A549 (cell line): ENCODE data around the gene CSNK1D. TPM values are rescaled to one million over a fixed set of nuclear protein-coding genes. Genes with fewer than 3 reads are reported as not detected.
A peak's percentile ranks its signal among the peaks of the same experiment; 100 is the strongest.

Experiments
- ATAC-seq, 2 experiments: fragments of 200-7000 bp in 1 of 2; fragments of >200 bp in 1 of 2; cut with Nextera tagmentation in 1 of 2; cut with Tn5 transposase in 1 of 2; 3 replicates each; pipeline versions ENCODE4 v1.8.0 to v1.9.1; 2018 to 2020; ENCODE audit warnings: mild to moderate bottlenecking in 1 of 2, moderate library complexity in 1 of 2
- CTCF ChIA-PET: fragments of 300-600 bp; sonication (Branson Sonifier 250); formaldehyde crosslinking; extraction: SDS; loops from one replicate; lab custom pipeline; 2021; ENCODE audit warnings: antibody characterized with exemption, inconsistent platforms; lab: Yijun Ruan, JAX
- POLR2A ChIA-PET: fragments of 350-600 bp; formaldehyde crosslinking; extraction: SDS; loops from one replicate; lab custom pipeline; 2021; ENCODE audit warnings: antibody characterized with exemption, inconsistent platforms; lab: Yijun Ruan, JAX
- DNase-seq, 2 experiments: peaks; one replicate each; pipeline versions ENCODE4 v3.0.0 to v3.0.0-alpha.2; 2011 to 2016; ENCODE audit warnings: low read depth in 1 of 2, low spot score in 1 of 2
- FAIRE-seq: peaks from 2 replicates; lab custom pipeline; 2011; peaks lifted over from hg19 to GRCh38; lab: Jason Lieb, UNC
- H3K27ac ChIP-seq, 2 experiments: fragments of >200 bp; sonication (Bioruptor Twin); formaldehyde crosslinking; 3 replicates each; pipeline ENCODE4 v1.5.1; 2016 to 2017
- H3K4me1 ChIP-seq: fragments of >200 bp; sonication (Bioruptor Twin); formaldehyde crosslinking; 3 replicates; pipeline ENCODE4 v1.6.1; 2016
- H3K4me2 ChIP-seq: fragments of >200 bp; sonication (Bioruptor Twin); formaldehyde crosslinking; 3 replicates; pipeline ENCODE4 v1.6.1; 2016
- H3K4me3 ChIP-seq: fragments of >200 bp; sonication (Bioruptor Twin); formaldehyde crosslinking; 3 replicates; pipeline ENCODE4 v1.5.1; 2016
- H3K9me3 ChIP-seq: fragments of >200 bp; sonication (Bioruptor Twin); formaldehyde crosslinking; 3 replicates; pipeline ENCODE4 v1.6.1; 2016
- BHLHE40 ChIP-seq: IDR thresholded peaks from 2 replicates; pipeline ENCODE4 v1.6.1; 2012; ENCODE audit warnings: low read depth, low read length, inconsistent platforms
- CBX8 ChIP-seq: fragments of 200-600 bp; sonication (generic); IDR thresholded peaks from 2 replicates; pipeline ENCODE4 v1.6.1; 2016
- CHD2 ChIP-seq: fragments of 150-350 bp; IDR thresholded peaks from 2 replicates; pipeline ENCODE4 v1.6.1; 2014; ENCODE audit warnings: low read length; ENCODE audit not compliant: partially characterized antibody
- ESRRA ChIP-seq: fragments of 150-350 bp; IDR thresholded peaks from 2 replicates; pipeline ENCODE4 v1.6.1; 2014; ENCODE audit warnings: mild to moderate bottlenecking, low read length, borderline replicate concordance
- FOSL2 ChIP-seq, 2 experiments: fragments of 450-650 bp in 1 of 2; fragments of >200 bp in 1 of 2; sonication (Bioruptor Twin) in 1 of 2; formaldehyde crosslinking; IDR thresholded peaks; 2 replicates each; pipeline versions ENCODE4 v1.5.0 to v1.6.1; 2016 to 2020; ENCODE audit warnings: mild to moderate bottlenecking in 1 of 2, moderate library complexity in 1 of 2
- FOXS1 ChIP-seq: fragments of 250-450 bp; sonication (Bioruptor Pico); IDR thresholded peaks from 2 replicates; pipeline ENCODE4 v1.5.0; 2020; ENCODE audit warnings: mild to moderate bottlenecking, moderate library complexity
- GATA3 ChIP-seq: IDR thresholded peaks from 2 replicates; pipeline ENCODE4 v1.6.1; 2012; ENCODE audit warnings: borderline replicate concordance
- HES2 ChIP-seq: fragments of >200 bp; sonication (Bioruptor Twin); formaldehyde crosslinking; IDR thresholded peaks from 2 replicates; pipeline ENCODE4 v1.6.1; 2016
- HEYL ChIP-seq: fragments of 250-450 bp; sonication (Bioruptor Pico); IDR thresholded peaks from 2 replicates; pipeline ENCODE4 v1.8.0; 2021; ENCODE audit warnings: mild to moderate bottlenecking, moderate library complexity
- HOXA7 ChIP-seq: fragments of 250-450 bp; sonication (Bioruptor Pico); IDR thresholded peaks from 2 replicates; pipeline ENCODE4 v1.5.0; 2020; ENCODE audit warnings: mild to moderate bottlenecking, moderate library complexity
- HOXB5 ChIP-seq: fragments of 250-450 bp; sonication (Bioruptor Pico); IDR thresholded peaks from 2 replicates; pipeline ENCODE4 v1.5.0; 2020; ENCODE audit warnings: mild to moderate bottlenecking, moderate library complexity
- JUN ChIP-seq, 2 experiments: fragments of >200 bp; sonication (Bioruptor Twin); formaldehyde crosslinking; IDR thresholded peaks; 2 replicates in 1 of 2; 3 replicates in 1 of 2; pipeline ENCODE4 v1.6.1; 2016 to 2017
- JUNB ChIP-seq: fragments of >200 bp; sonication (Bioruptor Twin); formaldehyde crosslinking; IDR thresholded peaks from 2 replicates; pipeline ENCODE4 v1.6.1; 2016
- KDM5A ChIP-seq: fragments of 200-600 bp; sonication (generic); IDR thresholded peaks from 2 replicates; pipeline ENCODE4 v1.6.1; 2016; ENCODE audit warnings: antibody characterized with exemption, mild to moderate bottlenecking
- MAFK ChIP-seq: fragments of 450-650 bp; IDR thresholded peaks from 2 replicates; pipeline ENCODE4 v1.6.1; 2014; ENCODE audit not compliant: partially characterized antibody
- MAZ ChIP-seq: fragments of 150-350 bp; IDR thresholded peaks from 2 replicates; pipeline ENCODE4 v1.6.1; 2014; ENCODE audit warnings: antibody characterized with exemption, low read depth, low read length, borderline replicate concordance
- MYC ChIP-seq: IDR thresholded peaks from 2 replicates; pipeline ENCODE4 v1.6.1; 2012; ENCODE audit warnings: mild to moderate bottlenecking, inconsistent platforms, low read length, improper control_type of control experiment, borderline replicate concordance
- NPAS2 ChIP-seq: fragments of 250-450 bp; sonication (Bioruptor Pico); IDR thresholded peaks from 2 replicates; pipeline ENCODE4 v1.8.0; 2022; ENCODE audit warnings: mild to moderate bottlenecking, moderate library complexity, borderline replicate concordance
- PHF8 ChIP-seq: fragments of 200-600 bp; sonication (generic); IDR thresholded peaks from 2 replicates; pipeline ENCODE4 v1.6.1; 2016; ENCODE audit warnings: low read depth, mild to moderate bottlenecking, antibody characterized with exemption, moderate library complexity, borderline replicate concordance
- POLR2A ChIP-seq: IDR thresholded peaks from 2 replicates; pipeline ENCODE4 v1.6.1; 2012; ENCODE audit warnings: mild to moderate bottlenecking, low read length
- POLR2AphosphoS2 ChIP-seq: conservative IDR thresholded peaks from 2 replicates; pipeline ENCODE4 v1.6.1; 2012; ENCODE audit warnings: low read length, improper control_type of control experiment, inconsistent platforms
- RAD21 ChIP-seq, 2 experiments: fragments of >200 bp in 1 of 2; sonication (Bioruptor Twin) in 1 of 2; formaldehyde crosslinking in 1 of 2; IDR thresholded peaks in 1 of 2; conservative IDR thresholded peaks in 1 of 2; 2 replicates in 1 of 2; 3 replicates in 1 of 2; pipeline ENCODE4 v1.6.1; 2012 to 2018; ENCODE audit warnings: inconsistent platforms in 1 of 2
- RNF2 ChIP-seq: fragments of 200-600 bp; sonication (generic); IDR thresholded peaks from 2 replicates; pipeline ENCODE4 v1.6.1; 2016; ENCODE audit warnings: low read depth, mild to moderate bottlenecking, antibody characterized with exemption, moderate library complexity, borderline replicate concordance
- TFCP2L1 ChIP-seq: fragments of 250-450 bp; sonication (Bioruptor Pico); IDR thresholded peaks from 2 replicates; pipeline ENCODE4 v1.5.0; 2021; ENCODE audit warnings: mild to moderate bottlenecking
- ZC3H11A ChIP-seq: fragments of 450-650 bp; IDR thresholded peaks from 2 replicates; pipeline ENCODE4 v1.6.1; 2014; ENCODE audit warnings: antibody characterized with exemption, mild to moderate bottlenecking
- WGBS: methylation state at CpG from one replicate; pipeline ENCODE4 v1.1.6; 2017; ENCODE audit errors: missing lambda C conversion rate; 5-methylcytosine and 5-hydroxymethylcytosine counted together
- polyA plus RNA-seq, 4 experiments: library from polyadenylated mRNA; depleted of rRNA in 3 of 4; stranded (reverse); fragments of >200 nt; fragmentation: RNase III in 1 of 4; extraction: RNeasy Plus Mini Kit Qiagen cat#74134 plus additional on column Dnase treatment in 1 of 4; gene quantifications; 2 replicates in 3 of 4; 3 replicates in 1 of 4; pipeline ENCODE4 v1.2.3, GENCODE V29; 2011 to 2017
- TF ChIP-seq, protein P1 (sequence below): IDR thresholded peaks from 2 replicates; pipeline ENCODE4 v1.6.1; 2012
- TF ChIP-seq, protein P2 (sequence below): fragments of 250-450 bp; sonication (Bioruptor Pico); IDR thresholded peaks from 2 replicates; pipeline ENCODE4 v1.5.0; 2021; ENCODE audit warnings: mild to moderate bottlenecking, moderate library complexity, borderline replicate concordance
- TF ChIP-seq, protein P3 (sequence below): fragments of >200 bp; sonication (Bioruptor Twin); formaldehyde crosslinking; IDR thresholded peaks from 3 replicates; pipeline ENCODE4 v1.5.1; 2016
- TF ChIP-seq, protein P4 (sequence below): IDR thresholded peaks from 2 replicates; pipeline ENCODE4 v1.6.1; 2012; ENCODE audit warnings: low read depth, borderline replicate concordance
- TF ChIP-seq, protein P5 (sequence below): fragments of 200-600 bp; sonication (generic); IDR thresholded peaks from 2 replicates; pipeline ENCODE4 v1.6.1; 2016; ENCODE audit warnings: antibody characterized with exemption, mild to moderate bottlenecking, moderate library complexity

Gene CSNK1D
- polyA plus RNA-seq, 2 of the 4 experiments (the other 2 are of a cell fraction) = 130 to 163 TPM

DNA sequence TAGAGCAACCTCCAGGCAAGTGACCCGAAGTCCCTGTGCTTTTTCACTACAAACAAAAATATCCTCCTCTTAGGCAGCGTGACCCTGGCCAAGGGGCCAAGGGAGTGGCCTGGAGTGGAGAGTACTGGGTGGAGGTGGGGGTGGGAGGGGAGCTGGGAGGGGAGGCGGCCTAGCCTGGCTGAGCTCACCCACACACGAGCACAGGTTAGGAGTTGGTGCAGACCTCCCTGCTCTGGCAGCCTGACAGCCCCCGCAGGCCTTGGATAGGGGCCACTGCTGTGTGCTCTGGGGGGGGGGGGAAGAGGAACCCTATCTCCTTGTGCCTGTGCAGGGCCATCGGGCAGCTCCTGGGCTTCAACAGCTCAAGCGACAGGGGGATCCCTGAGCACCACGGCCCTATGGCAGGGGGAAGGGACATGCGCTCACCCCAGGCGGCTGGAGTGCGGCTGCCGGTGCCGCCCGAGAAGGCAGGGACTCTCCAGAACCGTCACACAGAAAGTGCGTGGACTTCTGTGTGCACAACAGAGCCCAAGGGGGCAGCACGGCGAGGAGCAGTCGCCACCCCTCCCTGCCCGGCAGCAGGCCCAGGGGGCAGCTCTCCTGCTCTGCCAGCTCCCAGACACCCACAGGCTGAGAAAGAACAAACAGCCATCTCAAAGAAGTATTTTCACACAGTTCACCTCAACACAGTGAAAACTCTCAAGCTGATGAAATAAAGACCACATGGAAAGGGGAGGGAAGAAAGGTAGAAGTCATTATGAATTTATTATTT lies 31.4 kb downstream of the CSNK1D start:
- Histone ChIP-seq H3K27ac (peak overlapping the region; percentile 76 to 84), H3K4me3 (peak overlapping the region; percentile 12; the same call in 1 of the 3 replicates), H3K9me3 (no peaks in the 10 kb centered on the region), H3K4me2 (peak overlapping the region; percentile 42), H3K4me1 (peaks cover 84% of the 10 kb centered on the region)
- POLR2A ChIA-PET = interaction anchor here (0.7 to 3.2 kb wide), 7 partner anchors 11 to 57 kb away, joined by 3 to 24 read pairs (median 3); partner anchors contain the start of gene CSNK1D
- peak; percentile 7 to 25 for ATAC-seq
- DNase-seq = no peak
- FAIRE-seq = no peak
- CTCF ChIA-PET = interaction anchor here (1.0 to 17.6 kb wide), 22 partner anchors 9 to 212 kb away, joined by 3 to 289 read pairs (median 6); partner anchors contain the start of genes SECTM1 and SLC16A3
- WGBS = 43% methylated on average over 20 of the region's 20 CpGs
- TF ChIP-seq BHLHE40 (no peak), POLR2A (no peak), FOXS1 (CRISPR knock-in tag) (no peak), JUN (IDR thresholded peaks at IDR 0.05) (peak; percentile 23 to 27; a peak in 2 of 5 replicates), FOSL2 (IDR thresholded peaks at IDR 0.05) (no peak), FOSL2 (CRISPR knock-in tag; IDR thresholded peaks at IDR 0.05) (no peak), NPAS2 (CRISPR knock-in tag) (no peak), MYC (no peak), TFCP2L1 (no peak), KDM5A (no peak), MAZ (no peak), HOXB5 (CRISPR knock-in tag) (0 out of 2 replicates have a peak, but pooled peaks have one; percentile 29), RNF2 (no peak), HEYL (CRISPR knock-in tag) (no peak), GATA3 (0 out of 2 replicates have a peak, but pooled peaks have one; percentile 4), CBX8 (no peak), HES2 (no peak), CHD2 (no peak), POLR2AphosphoS2 (0 out of 2 replicates have a peak, but pooled peaks have one; percentile 14), RAD21 (conservative IDR thresholded peaks at IDR 0.05 in 1 of 2, IDR thresholded peaks at IDR 0.05 in 1 of 2) (no peak), ZC3H11A (no peak), JUNB (no peak), HOXA7 (no peak), MAFK (no peak), ESRRA (no peak), PHF8 (no peak)
- TF ChIP-seq, protein P1, sequence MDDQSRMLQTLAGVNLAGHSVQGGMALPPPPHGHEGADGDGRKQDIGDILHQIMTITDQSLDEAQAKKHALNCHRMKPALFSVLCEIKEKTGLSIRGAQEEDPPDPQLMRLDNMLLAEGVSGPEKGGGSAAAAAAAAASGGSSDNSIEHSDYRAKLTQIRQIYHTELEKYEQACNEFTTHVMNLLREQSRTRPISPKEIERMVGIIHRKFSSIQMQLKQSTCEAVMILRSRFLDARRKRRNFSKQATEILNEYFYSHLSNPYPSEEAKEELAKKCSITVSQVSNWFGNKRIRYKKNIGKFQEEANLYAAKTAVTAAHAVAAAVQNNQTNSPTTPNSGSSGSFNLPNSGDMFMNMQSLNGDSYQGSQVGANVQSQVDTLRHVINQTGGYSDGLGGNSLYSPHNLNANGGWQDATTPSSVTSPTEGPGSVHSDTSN = no peak; the same call in 1 of the 2 replicates
- TF ChIP-seq, protein P2, sequence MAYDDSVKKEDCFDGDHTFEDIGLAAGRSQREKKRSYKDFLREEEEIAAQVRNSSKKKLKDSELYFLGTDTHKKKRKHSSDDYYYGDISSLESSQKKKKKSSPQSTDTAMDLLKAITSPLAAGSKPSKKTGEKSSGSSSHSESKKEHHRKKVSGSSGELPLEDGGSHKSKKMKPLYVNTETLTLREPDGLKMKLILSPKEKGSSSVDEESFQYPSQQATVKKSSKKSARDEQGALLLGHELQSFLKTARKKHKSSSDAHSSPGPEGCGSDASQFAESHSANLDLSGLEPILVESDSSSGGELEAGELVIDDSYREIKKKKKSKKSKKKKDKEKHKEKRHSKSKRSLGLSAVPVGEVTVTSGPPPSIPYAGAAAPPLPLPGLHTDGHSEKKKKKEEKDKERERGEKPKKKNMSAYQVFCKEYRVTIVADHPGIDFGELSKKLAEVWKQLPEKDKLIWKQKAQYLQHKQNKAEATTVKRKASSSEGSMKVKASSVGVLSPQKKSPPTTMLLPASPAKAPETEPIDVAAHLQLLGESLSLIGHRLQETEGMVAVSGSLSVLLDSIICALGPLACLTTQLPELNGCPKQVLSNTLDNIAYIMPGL (CRISPR knock-in tag) = no peak
- TF ChIP-seq, protein P3, sequence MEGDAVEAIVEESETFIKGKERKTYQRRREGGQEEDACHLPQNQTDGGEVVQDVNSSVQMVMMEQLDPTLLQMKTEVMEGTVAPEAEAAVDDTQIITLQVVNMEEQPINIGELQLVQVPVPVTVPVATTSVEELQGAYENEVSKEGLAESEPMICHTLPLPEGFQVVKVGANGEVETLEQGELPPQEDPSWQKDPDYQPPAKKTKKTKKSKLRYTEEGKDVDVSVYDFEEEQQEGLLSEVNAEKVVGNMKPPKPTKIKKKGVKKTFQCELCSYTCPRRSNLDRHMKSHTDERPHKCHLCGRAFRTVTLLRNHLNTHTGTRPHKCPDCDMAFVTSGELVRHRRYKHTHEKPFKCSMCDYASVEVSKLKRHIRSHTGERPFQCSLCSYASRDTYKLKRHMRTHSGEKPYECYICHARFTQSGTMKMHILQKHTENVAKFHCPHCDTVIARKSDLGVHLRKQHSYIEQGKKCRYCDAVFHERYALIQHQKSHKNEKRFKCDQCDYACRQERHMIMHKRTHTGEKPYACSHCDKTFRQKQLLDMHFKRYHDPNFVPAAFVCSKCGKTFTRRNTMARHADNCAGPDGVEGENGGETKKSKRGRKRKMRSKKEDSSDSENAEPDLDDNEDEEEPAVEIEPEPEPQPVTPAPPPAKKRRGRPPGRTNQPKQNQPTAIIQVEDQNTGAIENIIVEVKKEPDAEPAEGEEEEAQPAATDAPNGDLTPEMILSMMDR = no peak
- TF ChIP-seq, protein P4, sequence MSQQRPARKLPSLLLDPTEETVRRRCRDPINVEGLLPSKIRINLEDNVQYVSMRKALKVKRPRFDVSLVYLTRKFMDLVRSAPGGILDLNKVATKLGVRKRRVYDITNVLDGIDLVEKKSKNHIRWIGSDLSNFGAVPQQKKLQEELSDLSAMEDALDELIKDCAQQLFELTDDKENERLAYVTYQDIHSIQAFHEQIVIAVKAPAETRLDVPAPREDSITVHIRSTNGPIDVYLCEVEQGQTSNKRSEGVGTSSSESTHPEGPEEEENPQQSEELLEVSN = 0 out of 2 replicates have a peak, but pooled peaks have one; percentile 8
- TF ChIP-seq, protein P5, sequence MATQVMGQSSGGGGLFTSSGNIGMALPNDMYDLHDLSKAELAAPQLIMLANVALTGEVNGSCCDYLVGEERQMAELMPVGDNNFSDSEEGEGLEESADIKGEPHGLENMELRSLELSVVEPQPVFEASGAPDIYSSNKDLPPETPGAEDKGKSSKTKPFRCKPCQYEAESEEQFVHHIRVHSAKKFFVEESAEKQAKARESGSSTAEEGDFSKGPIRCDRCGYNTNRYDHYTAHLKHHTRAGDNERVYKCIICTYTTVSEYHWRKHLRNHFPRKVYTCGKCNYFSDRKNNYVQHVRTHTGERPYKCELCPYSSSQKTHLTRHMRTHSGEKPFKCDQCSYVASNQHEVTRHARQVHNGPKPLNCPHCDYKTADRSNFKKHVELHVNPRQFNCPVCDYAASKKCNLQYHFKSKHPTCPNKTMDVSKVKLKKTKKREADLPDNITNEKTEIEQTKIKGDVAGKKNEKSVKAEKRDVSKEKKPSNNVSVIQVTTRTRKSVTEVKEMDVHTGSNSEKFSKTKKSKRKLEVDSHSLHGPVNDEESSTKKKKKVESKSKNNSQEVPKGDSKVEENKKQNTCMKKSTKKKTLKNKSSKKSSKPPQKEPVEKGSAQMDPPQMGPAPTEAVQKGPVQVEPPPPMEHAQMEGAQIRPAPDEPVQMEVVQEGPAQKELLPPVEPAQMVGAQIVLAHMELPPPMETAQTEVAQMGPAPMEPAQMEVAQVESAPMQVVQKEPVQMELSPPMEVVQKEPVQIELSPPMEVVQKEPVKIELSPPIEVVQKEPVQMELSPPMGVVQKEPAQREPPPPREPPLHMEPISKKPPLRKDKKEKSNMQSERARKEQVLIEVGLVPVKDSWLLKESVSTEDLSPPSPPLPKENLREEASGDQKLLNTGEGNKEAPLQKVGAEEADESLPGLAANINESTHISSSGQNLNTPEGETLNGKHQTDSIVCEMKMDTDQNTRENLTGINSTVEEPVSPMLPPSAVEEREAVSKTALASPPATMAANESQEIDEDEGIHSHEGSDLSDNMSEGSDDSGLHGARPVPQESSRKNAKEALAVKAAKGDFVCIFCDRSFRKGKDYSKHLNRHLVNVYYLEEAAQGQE = no peak
